ENCODE data around the gene HSD17B14. TPM values are rescaled to one million over a fixed set of nuclear protein-coding genes. Genes with fewer than 3 reads are reported as not detected.
"Not testable (repeated sequence)": the region's sequence is repeated elsewhere in the genome, so short reads cannot be mapped to it uniquely, and the experiment has no call there.

Gene HSD17B14
- total and polyA plus RNA-seq, 2 donors (not counting 1 experiment from before 2014, with no cell fraction given): 4.5 to 11.1 TPM

DNA sequence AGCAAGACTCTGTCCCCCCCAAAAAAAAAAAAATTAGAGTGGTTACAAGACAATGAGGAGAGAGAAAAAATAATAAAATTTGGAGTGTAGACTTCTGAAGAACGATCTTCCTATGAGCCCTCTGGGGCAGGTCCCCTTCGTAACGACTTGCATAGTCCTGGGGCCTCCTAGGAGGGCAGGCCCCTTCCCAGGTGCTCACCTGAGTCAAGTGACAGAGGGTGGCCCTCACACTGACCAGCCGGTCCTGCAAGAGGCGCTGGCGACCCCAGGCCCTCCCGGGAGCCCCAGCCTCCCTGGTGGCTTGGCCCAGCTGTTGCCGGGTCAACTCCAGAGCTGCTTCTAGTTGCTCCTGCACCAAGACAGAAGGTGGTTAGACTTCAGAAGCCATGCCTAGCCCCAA is 17.2 kb upstream of the HSD17B14 start:
- Histone ChIP-seq H3K27me3 (ENCODE audit: control insufficient read depth, insufficient read depth, low read length) (no peaks in the 10 kb centered on the region), H3K4me1 (ENCODE audit: control insufficient read depth, extremely low read depth, insufficient read depth, low read length) (no peaks in the 10 kb centered on the region), H2AFZ (ENCODE audit: low read length) (no peak overlapping the region), H3K9me3 (ENCODE audit: control insufficient read depth, insufficient read depth, low read depth, low read length) (no peaks in the 10 kb centered on the region), H3K4me3 (replicated peaks in 1 of 4; ENCODE audit: control extremely low read depth in 1 of 4, insufficient read depth in 1 of 4, low read depth in 3 of 4, low read length in 4 of 4) (no peak overlapping the region), H3K9ac (ENCODE audit: insufficient read depth, low read length) (no peak overlapping the region), H4K20me1 (ENCODE audit: control insufficient read depth, extremely low read depth, insufficient read depth, low read length) (no peaks in the 10 kb centered on the region), H3K27ac (ENCODE audit: insufficient read depth, low read length) (no peak overlapping the region), H3K4me2 (ENCODE audit: extremely low read depth, insufficient read depth, low read length) (no peak overlapping the region), H3K36me3 (ENCODE audit: control insufficient read depth, insufficient read depth, low read length) (peaks cover 13% of the 10 kb centered on the region), H3K79me2 (ENCODE audit: control insufficient read depth, insufficient read depth, low read length) (no peaks in the 10 kb centered on the region)
- TF ChIP-seq, protein P1, sequence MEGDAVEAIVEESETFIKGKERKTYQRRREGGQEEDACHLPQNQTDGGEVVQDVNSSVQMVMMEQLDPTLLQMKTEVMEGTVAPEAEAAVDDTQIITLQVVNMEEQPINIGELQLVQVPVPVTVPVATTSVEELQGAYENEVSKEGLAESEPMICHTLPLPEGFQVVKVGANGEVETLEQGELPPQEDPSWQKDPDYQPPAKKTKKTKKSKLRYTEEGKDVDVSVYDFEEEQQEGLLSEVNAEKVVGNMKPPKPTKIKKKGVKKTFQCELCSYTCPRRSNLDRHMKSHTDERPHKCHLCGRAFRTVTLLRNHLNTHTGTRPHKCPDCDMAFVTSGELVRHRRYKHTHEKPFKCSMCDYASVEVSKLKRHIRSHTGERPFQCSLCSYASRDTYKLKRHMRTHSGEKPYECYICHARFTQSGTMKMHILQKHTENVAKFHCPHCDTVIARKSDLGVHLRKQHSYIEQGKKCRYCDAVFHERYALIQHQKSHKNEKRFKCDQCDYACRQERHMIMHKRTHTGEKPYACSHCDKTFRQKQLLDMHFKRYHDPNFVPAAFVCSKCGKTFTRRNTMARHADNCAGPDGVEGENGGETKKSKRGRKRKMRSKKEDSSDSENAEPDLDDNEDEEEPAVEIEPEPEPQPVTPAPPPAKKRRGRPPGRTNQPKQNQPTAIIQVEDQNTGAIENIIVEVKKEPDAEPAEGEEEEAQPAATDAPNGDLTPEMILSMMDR (conservative IDR thresholded peaks at IDR 0.05 in 1 of 2, IDR thresholded peaks at IDR 0.05 in 1 of 2; ENCODE audit: low read depth in 1 of 2, low read length in 2 of 2): no peak
- TF ChIP-seq EZH2 (IDR thresholded peaks at IDR 0.05; ENCODE audit: low read length, missing control alignments): no peak
- no peak for DNase-seq (ENCODE audit: low read depth in 2 of 2)

DNA sequence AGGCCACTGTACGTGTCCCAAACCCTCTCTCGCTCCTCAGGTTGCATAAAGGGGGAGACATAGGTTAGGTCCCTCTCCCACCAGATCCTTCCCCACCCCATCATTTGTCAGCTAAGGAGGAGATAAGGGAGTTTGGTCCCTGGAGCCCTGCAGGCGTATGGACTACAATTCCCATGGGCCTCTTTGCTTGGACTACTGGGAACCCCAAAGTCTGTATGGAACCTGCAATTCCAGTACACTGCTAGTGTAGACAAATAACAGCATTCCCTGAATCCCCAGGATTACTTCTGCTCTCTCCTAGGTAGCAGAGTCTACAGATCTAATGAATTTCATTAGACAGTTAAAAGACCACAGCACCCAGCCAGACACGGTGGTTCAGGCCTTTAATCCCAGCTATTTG is 16.0 kb upstream of the HSD17B14 start:
- H3K4me2 ChIP-seq (ENCODE audit: extremely low read depth, insufficient read depth, low read length): no peak overlapping the region
- no peaks in the 10 kb centered on the region for H3K4me1 ChIP-seq (ENCODE audit: control insufficient read depth, extremely low read depth, insufficient read depth, low read length)
- H3K27ac ChIP-seq (ENCODE audit: insufficient read depth, low read length): no peak overlapping the region
- no peak overlapping the region for H3K4me3 ChIP-seq (replicated peaks in 1 of 4; ENCODE audit: control extremely low read depth in 1 of 4, insufficient read depth in 1 of 4, low read depth in 3 of 4, low read length in 4 of 4)
- DNase-seq (ENCODE audit: low read depth in 2 of 2): no peak
- H2AFZ ChIP-seq (ENCODE audit: low read length): no peak overlapping the region
- H4K20me1 ChIP-seq (ENCODE audit: control insufficient read depth, extremely low read depth, insufficient read depth, low read length): no peaks in the 10 kb centered on the region
- H3K9ac ChIP-seq (ENCODE audit: insufficient read depth, low read length): no peak overlapping the region
- TF ChIP-seq, protein P1 (conservative IDR thresholded peaks at IDR 0.05 in 1 of 2, IDR thresholded peaks at IDR 0.05 in 1 of 2; ENCODE audit: low read depth in 1 of 2, low read length in 2 of 2): no peak
- no peak for TF ChIP-seq EZH2 (IDR thresholded peaks at IDR 0.05; ENCODE audit: low read length, missing control alignments)
- H3K9me3 ChIP-seq (ENCODE audit: control insufficient read depth, insufficient read depth, low read depth, low read length): no peaks in the 10 kb centered on the region
- no peaks in the 10 kb centered on the region for H3K27me3 ChIP-seq (ENCODE audit: control insufficient read depth, insufficient read depth, low read length)
- no peaks in the 10 kb centered on the region for H3K79me2 ChIP-seq (ENCODE audit: control insufficient read depth, insufficient read depth, low read length)
- H3K36me3 ChIP-seq (ENCODE audit: control insufficient read depth, insufficient read depth, low read length): peaks cover 9% of the 10 kb centered on the region

- not testable (repeated sequence) for H3K4me2 ChIP-seq (ENCODE audit: extremely low read depth, insufficient read depth, low read length); H2AFZ ChIP-seq (ENCODE audit: low read length); H3K4me3 ChIP-seq (replicated peaks in 1 of 4; ENCODE audit: control extremely low read depth in 1 of 4, insufficient read depth in 1 of 4, low read depth in 3 of 4, low read length in 4 of 4); DNase-seq (ENCODE audit: low read depth in 2 of 2); H3K4me1 ChIP-seq (ENCODE audit: control insufficient read depth, extremely low read depth, insufficient read depth, low read length); H3K27me3 ChIP-seq (ENCODE audit: control insufficient read depth, insufficient read depth, low read length); H3K36me3 ChIP-seq (ENCODE audit: control insufficient read depth, insufficient read depth, low read length); H3K9ac ChIP-seq (ENCODE audit: insufficient read depth, low read length); H3K27ac ChIP-seq (ENCODE audit: insufficient read depth, low read length); H3K9me3 ChIP-seq (ENCODE audit: control insufficient read depth, insufficient read depth, low read depth, low read length); H3K79me2 ChIP-seq (ENCODE audit: control insufficient read depth, insufficient read depth, low read length); H4K20me1 ChIP-seq (ENCODE audit: control insufficient read depth, extremely low read depth, insufficient read depth, low read length)
Measured at GRCh38 chr19:48846659-48847058, 10.4 kb upstream of the HSD17B14 start.
